Fibroblast of lung (primary cell): ENCODE data around the gene CAMK1D. TPM values are rescaled to one million over a fixed set of nuclear protein-coding genes. Genes with fewer than 3 reads are reported as not detected.
A peak's percentile ranks its signal among the peaks of the same experiment; 100 is the strongest.

Source experiments
- DNase-seq, 2 donors: peaks; one replicate each; pipeline versions ENCODE4 v3.0.0 to v3.0.0-alpha.2; 2010; ENCODE audit warnings: low read depth in 2 of 2
- H2AFZ ChIP-seq: 2 replicates; pipeline ENCODE4 v1.5.1; 2012; ENCODE audit warnings: low read length, control low read depth, inconsistent platforms
- H3K27ac ChIP-seq: 2 replicates; pipeline ENCODE4 v1.5.1; 2011; ENCODE audit warnings: low read length, control low read depth; ENCODE audit not compliant: insufficient read depth
- H3K27me3 ChIP-seq: 2 replicates; pipeline ENCODE4 v1.5.1; 2011; ENCODE audit warnings: mild to moderate bottlenecking, low read length; ENCODE audit not compliant: control insufficient read depth, insufficient read depth
- H3K36me3 ChIP-seq: 2 replicates; pipeline ENCODE4 v1.5.1; 2011; ENCODE audit warnings: low read length; ENCODE audit not compliant: control insufficient read depth, insufficient read depth
- H3K4me1 ChIP-seq: 2 replicates; pipeline ENCODE4 v1.5.1; 2011; ENCODE audit warnings: low read length; ENCODE audit not compliant: control insufficient read depth, insufficient read depth; ENCODE audit errors: extremely low read depth
- H3K4me2 ChIP-seq: 2 replicates; pipeline ENCODE4 v1.5.1; 2011; ENCODE audit warnings: low read length, control low read depth; ENCODE audit not compliant: insufficient read depth; ENCODE audit errors: extremely low read depth
- H3K4me3 ChIP-seq, 4 experiments: fragments of 200-600 bp in 1 of 4; sonication (generic) in 1 of 4; replicated peaks in 1 of 4; 2 replicates each; pipeline ENCODE4 v1.5.1; 2011 to 2016; ENCODE audit warnings: low read length in 4 of 4, low read depth in 3 of 4, mild to moderate bottlenecking in 3 of 4, control low read depth in 2 of 4, inconsistent platforms in 1 of 4, mixed read lengths in 1 of 4; ENCODE audit not compliant: insufficient read depth in 1 of 4; ENCODE audit errors: control extremely low read depth in 1 of 4
- H3K79me2 ChIP-seq: 2 replicates; pipeline ENCODE4 v1.5.1; 2012; ENCODE audit warnings: mild to moderate bottlenecking, low read length, inconsistent platforms; ENCODE audit not compliant: control insufficient read depth, insufficient read depth
- H3K9ac ChIP-seq: 2 replicates; pipeline ENCODE4 v1.5.1; 2011; ENCODE audit warnings: mild to moderate bottlenecking, low read length, control low read depth; ENCODE audit not compliant: insufficient read depth
- H3K9me3 ChIP-seq: 2 replicates; pipeline ENCODE4 v1.5.1; 2012; ENCODE audit warnings: low read depth, low read length; ENCODE audit not compliant: control insufficient read depth, insufficient read depth
- H4K20me1 ChIP-seq: 2 replicates; pipeline ENCODE4 v1.5.1; 2011; ENCODE audit warnings: low read length; ENCODE audit not compliant: control insufficient read depth, insufficient read depth; ENCODE audit errors: extremely low read depth
- EZH2 ChIP-seq: IDR thresholded peaks from 2 replicates; pipeline ENCODE4 v1.5.1; 2012; ENCODE audit warnings: low read length, control low read depth, mild to moderate bottlenecking; ENCODE audit errors: missing control alignments
- polyA plus RNA-seq, 2 donors: library from polyadenylated mRNA; depleted of rRNA in 1 of 2; stranded (reverse) in 1 of 2; unstranded in 1 of 2; fragments of >200 nt; gene quantifications; 2 replicates each; pipeline ENCODE4 v1.2.1, GENCODE V29; 2011 to 2012; ENCODE audit warnings: missing spikeins in 1 of 2
- total RNA-seq: library from RNA; depleted of rRNA; stranded (reverse); fragments of >200 nt; gene quantifications from 2 replicates; pipeline ENCODE4 v1.2.1, GENCODE V29; 2014
- TF ChIP-seq, protein P1 (sequence below), 2 donors: IDR thresholded peaks in 1 of 2; conservative IDR thresholded peaks in 1 of 2; 1 replicate in 1 of 2; 2 replicates in 1 of 2; pipeline ENCODE4 v1.5.1; 2011 to 2012; ENCODE audit warnings: low read length in 2 of 2, control low read depth in 1 of 2, inconsistent platforms in 1 of 2, low read depth in 1 of 2, mild to moderate bottlenecking in 1 of 2

The CAMK1D gene
- total and polyA plus RNA-seq, 2 donors (not counting 1 experiment from before 2014, with no cell fraction given) = 2.3 TPM

DNA sequence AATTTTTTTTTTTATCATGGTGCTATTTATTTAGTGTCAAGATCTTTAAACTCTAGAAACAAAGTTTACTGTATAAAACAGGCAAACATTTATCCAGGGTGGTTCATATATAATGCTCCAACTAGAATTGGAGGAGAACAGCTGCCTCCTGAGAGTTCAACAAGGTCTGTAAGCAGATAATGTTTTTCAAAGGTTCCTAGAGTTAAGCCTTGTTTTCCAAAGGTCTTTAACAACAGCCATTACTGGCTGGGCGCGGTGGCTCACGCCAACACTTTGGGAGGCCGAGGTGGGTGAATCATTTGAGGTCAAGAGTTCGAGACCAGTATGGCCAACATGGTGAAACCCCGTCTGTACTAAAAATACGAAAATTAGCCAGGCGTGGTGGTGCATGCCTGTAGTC lies 335.4 kb downstream of the CAMK1D start:
- Histone ChIP-seq H3K27ac (no peak overlapping the region), H3K9ac (no peak overlapping the region), H3K4me3 (no peak overlapping the region), H3K9me3 (no peaks in the 10 kb centered on the region), H2AFZ (no peak overlapping the region), H3K79me2 (no peaks in the 10 kb centered on the region), H4K20me1 (no peaks in the 10 kb centered on the region), H3K4me2 (no peak overlapping the region), H3K27me3 (no peaks in the 10 kb centered on the region), H3K36me3 (no peaks in the 10 kb centered on the region), H3K4me1 (no peaks in the 10 kb centered on the region)
- peak in 1 of 2 donors; percentile 28 for DNase-seq
- TF ChIP-seq, protein P1, sequence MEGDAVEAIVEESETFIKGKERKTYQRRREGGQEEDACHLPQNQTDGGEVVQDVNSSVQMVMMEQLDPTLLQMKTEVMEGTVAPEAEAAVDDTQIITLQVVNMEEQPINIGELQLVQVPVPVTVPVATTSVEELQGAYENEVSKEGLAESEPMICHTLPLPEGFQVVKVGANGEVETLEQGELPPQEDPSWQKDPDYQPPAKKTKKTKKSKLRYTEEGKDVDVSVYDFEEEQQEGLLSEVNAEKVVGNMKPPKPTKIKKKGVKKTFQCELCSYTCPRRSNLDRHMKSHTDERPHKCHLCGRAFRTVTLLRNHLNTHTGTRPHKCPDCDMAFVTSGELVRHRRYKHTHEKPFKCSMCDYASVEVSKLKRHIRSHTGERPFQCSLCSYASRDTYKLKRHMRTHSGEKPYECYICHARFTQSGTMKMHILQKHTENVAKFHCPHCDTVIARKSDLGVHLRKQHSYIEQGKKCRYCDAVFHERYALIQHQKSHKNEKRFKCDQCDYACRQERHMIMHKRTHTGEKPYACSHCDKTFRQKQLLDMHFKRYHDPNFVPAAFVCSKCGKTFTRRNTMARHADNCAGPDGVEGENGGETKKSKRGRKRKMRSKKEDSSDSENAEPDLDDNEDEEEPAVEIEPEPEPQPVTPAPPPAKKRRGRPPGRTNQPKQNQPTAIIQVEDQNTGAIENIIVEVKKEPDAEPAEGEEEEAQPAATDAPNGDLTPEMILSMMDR (conservative IDR thresholded peaks at IDR 0.05 in 1 of 2, IDR thresholded peaks at IDR 0.05 in 1 of 2; ENCODE audit: low read depth in 1 of 2, low read length in 2 of 2) = no peak
- no peak for TF ChIP-seq EZH2

DNA sequence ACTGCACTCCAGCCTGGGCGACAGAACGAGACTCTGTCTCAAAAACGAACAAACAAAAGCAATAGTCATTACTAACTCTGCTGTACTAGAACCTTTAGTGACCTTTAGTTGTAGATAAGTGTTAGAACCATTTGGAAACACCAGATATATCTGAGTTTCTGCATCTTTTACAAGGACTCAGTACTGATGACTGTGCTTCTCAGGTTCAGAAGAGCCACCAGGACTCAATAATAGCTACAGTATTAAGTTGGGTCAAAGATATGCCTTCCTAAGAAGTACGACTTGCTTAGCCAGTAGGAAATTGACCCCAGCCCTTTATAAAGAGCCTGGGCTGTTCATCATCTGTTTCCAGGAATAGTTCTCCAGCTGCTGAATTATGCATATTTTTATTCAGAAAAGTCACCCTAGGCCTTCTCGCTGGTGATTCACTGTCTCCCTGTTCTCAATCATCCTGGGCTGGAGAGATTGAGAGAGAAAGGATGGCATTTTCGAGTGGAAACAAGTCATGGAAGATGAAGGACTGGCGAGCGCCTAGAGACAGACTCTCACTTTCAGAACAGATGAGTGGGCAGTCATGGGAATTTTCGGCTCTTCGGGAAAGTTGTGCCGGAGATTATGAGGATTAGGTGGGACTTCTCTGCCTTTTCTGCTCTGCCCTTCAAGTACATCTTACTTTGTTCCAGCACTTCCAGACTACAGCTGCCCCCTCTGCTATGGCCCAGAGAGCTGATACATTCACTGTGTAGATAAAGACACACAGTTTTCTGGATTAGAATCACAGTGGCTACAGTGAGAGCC lies 336.1 kb downstream of the CAMK1D start:
- peak in 1 of 2 donors; percentile 59 for DNase-seq
- Histone ChIP-seq H3K9me3 (no peaks in the 10 kb centered on the region), H3K9ac (no peak overlapping the region), H2AFZ (no peak overlapping the region), H3K36me3 (no peaks in the 10 kb centered on the region), H3K27me3 (no peaks in the 10 kb centered on the region), H3K27ac (no peak overlapping the region), H3K79me2 (no peaks in the 10 kb centered on the region), H3K4me1 (no peaks in the 10 kb centered on the region), H4K20me1 (no peaks in the 10 kb centered on the region), H3K4me3 (no peak overlapping the region), H3K4me2 (no peak overlapping the region)
- TF ChIP-seq EZH2 = no peak
- TF ChIP-seq, protein P1 (conservative IDR thresholded peaks at IDR 0.05 in 1 of 2, IDR thresholded peaks at IDR 0.05 in 1 of 2; ENCODE audit: low read depth in 1 of 2, low read length in 2 of 2) = no peak

DNA sequence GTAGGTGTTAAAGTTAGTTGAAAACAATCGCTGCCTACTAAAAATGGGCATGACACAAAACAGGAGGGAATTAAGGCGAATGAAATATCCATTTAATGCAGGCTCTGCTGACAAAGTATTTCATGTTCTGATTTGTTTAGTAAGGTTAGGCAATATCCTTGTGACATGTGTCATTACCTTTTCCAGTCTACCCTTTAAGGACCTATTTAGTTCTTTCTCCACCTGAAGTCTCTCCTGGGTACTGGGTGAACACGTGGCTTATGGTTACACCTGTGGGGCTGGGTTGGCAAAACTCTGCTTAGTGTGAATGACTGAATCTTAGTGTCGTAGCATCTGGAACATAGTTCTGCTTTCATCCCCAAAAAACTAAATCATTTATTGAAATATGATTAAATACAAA lies 338.6 kb downstream of the CAMK1D start:
- TF ChIP-seq, protein P1 (conservative IDR thresholded peaks at IDR 0.05 in 1 of 2, IDR thresholded peaks at IDR 0.05 in 1 of 2; ENCODE audit: low read depth in 1 of 2, low read length in 2 of 2) = no peak
- no peak for TF ChIP-seq EZH2
- no peaks in the 10 kb centered on the region for H4K20me1 ChIP-seq
- no peaks in the 10 kb centered on the region for H3K9me3 ChIP-seq
- no peaks in the 10 kb centered on the region for H3K36me3 ChIP-seq
- no peaks in the 10 kb centered on the region for H3K27me3 ChIP-seq
- H3K9ac ChIP-seq = no peak overlapping the region
- no peaks in the 10 kb centered on the region for H3K4me1 ChIP-seq
- H3K4me3 ChIP-seq = no peak overlapping the region
- no peaks in the 10 kb centered on the region for H3K79me2 ChIP-seq
- no peak overlapping the region for H3K27ac ChIP-seq
- H2AFZ ChIP-seq = no peak overlapping the region
- no peak for DNase-seq
- no peak overlapping the region for H3K4me2 ChIP-seq
